Rectal smooth muscle tissue (tissue), 1 donor: ENCODE results near the gene WNT3A.

Experiments used
- H3K27ac ChIP-seq: one replicate; pipeline ENCODE4 v1.7.0; 2013; ENCODE audit warnings: low read depth, low read length, inconsistent platforms
- H3K27me3 ChIP-seq: one replicate; pipeline ENCODE4 v1.7.0; 2013; ENCODE audit warnings: low read length; ENCODE audit not compliant: control insufficient read depth, insufficient read depth
- H3K36me3 ChIP-seq: one replicate; pipeline ENCODE4 v1.7.0; 2013; ENCODE audit warnings: low read length; ENCODE audit not compliant: control insufficient read depth, insufficient read depth
- H3K4me1 ChIP-seq: one replicate; pipeline ENCODE4 v1.7.0; 2013; ENCODE audit warnings: low read length; ENCODE audit not compliant: control insufficient read depth, insufficient read depth
- H3K4me3 ChIP-seq: one replicate; pipeline ENCODE4 v1.7.0; 2013; ENCODE audit warnings: low read length
- H3K9ac ChIP-seq: one replicate; pipeline ENCODE4 v1.7.0; 2013; ENCODE audit warnings: low read length

Gene WNT3A

GRCh38 chr1:228068359-228068758 is 61.6 kb downstream of the WNT3A start:
- no peak overlapping the region for H3K4me3 ChIP-seq
- H3K36me3 ChIP-seq, result no peaks in the 10 kb centered on the region
- peaks cover 39% of the 10 kb centered on the region for H3K27me3 ChIP-seq
- H3K27ac ChIP-seq, result no peak overlapping the region
- H3K4me1 ChIP-seq, result no peaks in the 10 kb centered on the region
- no peak overlapping the region for H3K9ac ChIP-seq

- H3K27me3 ChIP-seq, result peaks cover 37% of the 10 kb centered on the region
- H3K36me3 ChIP-seq, result no peaks in the 10 kb centered on the region
- no peak overlapping the region for H3K9ac ChIP-seq
- no peak overlapping the region for H3K4me3 ChIP-seq
- no peaks in the 10 kb centered on the region for H3K4me1 ChIP-seq
- no peak overlapping the region for H3K27ac ChIP-seq
Observed at GRCh38 chr1:228070173-228070572, 63.4 kb downstream of the WNT3A start.

GRCh38 chr1:228070851-228071250 is 64.1 kb downstream of the WNT3A start:
- H3K27me3 ChIP-seq, result peaks cover 34% of the 10 kb centered on the region

GRCh38 chr1:228071839-228072657 is 65.2 kb downstream of the WNT3A start:
- Histone ChIP-seq H3K4me3 (no peak overlapping the region), H3K27ac (no peak overlapping the region), H3K36me3 (no peaks in the 10 kb centered on the region), H3K9ac (no peak overlapping the region), H3K27me3 (peaks cover 25% of the 10 kb centered on the region), H3K4me1 (no peaks in the 10 kb centered on the region)

More at GRCh38 chr1:228070851-228071250, 64.1 kb downstream of the WNT3A start:
- Histone ChIP-seq H3K27ac (no peak overlapping the region), H3K36me3 (no peaks in the 10 kb centered on the region), H3K4me1 (no peaks in the 10 kb centered on the region), H3K9ac (no peak overlapping the region), H3K4me3 (no peak overlapping the region)

GRCh38 chr1:228072658-228073043 is 65.9 kb downstream of the WNT3A start:
- H3K27ac ChIP-seq, result no peak overlapping the region
- H3K4me1 ChIP-seq, result no peaks in the 10 kb centered on the region
- peaks cover 19% of the 10 kb centered on the region for H3K27me3 ChIP-seq
- H3K36me3 ChIP-seq, result no peaks in the 10 kb centered on the region
- no peak overlapping the region for H3K4me3 ChIP-seq
- H3K9ac ChIP-seq, result no peak overlapping the region

- Histone ChIP-seq H3K4me3 (no peak overlapping the region), H3K9ac (no peak overlapping the region), H3K27me3 (peaks cover 17% of the 10 kb centered on the region), H3K4me1 (no peaks in the 10 kb centered on the region), H3K36me3 (no peaks in the 10 kb centered on the region), H3K27ac (no peak overlapping the region)
Observed at GRCh38 chr1:228073061-228073856, 66.5 kb downstream of the WNT3A start.

- peaks cover 15% of the 10 kb centered on the region for H3K27me3 ChIP-seq
- no peaks in the 10 kb centered on the region for H3K4me1 ChIP-seq
- H3K9ac ChIP-seq, result no peak overlapping the region
- no peaks in the 10 kb centered on the region for H3K36me3 ChIP-seq
- no peak overlapping the region for H3K27ac ChIP-seq
- no peak overlapping the region for H3K4me3 ChIP-seq
Observed at GRCh38 chr1:228073857-228074545, 67.2 kb downstream of the WNT3A start.

- no peak overlapping the region for H3K9ac ChIP-seq
- no peak overlapping the region for H3K27ac ChIP-seq
- peaks cover 8% of the 10 kb centered on the region for H3K27me3 ChIP-seq
- H3K36me3 ChIP-seq, result no peaks in the 10 kb centered on the region
- no peaks in the 10 kb centered on the region for H3K4me1 ChIP-seq
- H3K4me3 ChIP-seq, result no peak overlapping the region
Observed at GRCh38 chr1:228074954-228075730, 68.3 kb downstream of the WNT3A start.

GRCh38 chr1:228075801-228076271 is 69.0 kb downstream of the WNT3A start:
- Histone ChIP-seq H3K4me3 (no peak overlapping the region), H3K9ac (no peak overlapping the region), H3K36me3 (no peaks in the 10 kb centered on the region), H3K27ac (no peak overlapping the region), H3K4me1 (no peaks in the 10 kb centered on the region), H3K27me3 (peaks cover 5% of the 10 kb centered on the region)

GRCh38 chr1:228076796-228077430 is 70.1 kb downstream of the WNT3A start:
- no peak overlapping the region for H3K9ac ChIP-seq
- H3K27ac ChIP-seq, result no peak overlapping the region
- H3K4me3 ChIP-seq, result no peak overlapping the region
- peaks cover 3% of the 10 kb centered on the region for H3K4me1 ChIP-seq
- H3K36me3 ChIP-seq, result no peaks in the 10 kb centered on the region
- no peaks in the 10 kb centered on the region for H3K27me3 ChIP-seq

- no peaks in the 10 kb centered on the region for H3K27me3 ChIP-seq
- peaks cover 3% of the 10 kb centered on the region for H3K4me1 ChIP-seq
- no peaks in the 10 kb centered on the region for H3K36me3 ChIP-seq
- H3K4me3 ChIP-seq, result no peak overlapping the region
- no peak overlapping the region for H3K27ac ChIP-seq
- H3K9ac ChIP-seq, result no peak overlapping the region
Observed at GRCh38 chr1:228077565-228078330, 71.0 kb downstream of the WNT3A start.
